ENCODE data around the gene WDR54.

The WDR54 gene

DNA sequence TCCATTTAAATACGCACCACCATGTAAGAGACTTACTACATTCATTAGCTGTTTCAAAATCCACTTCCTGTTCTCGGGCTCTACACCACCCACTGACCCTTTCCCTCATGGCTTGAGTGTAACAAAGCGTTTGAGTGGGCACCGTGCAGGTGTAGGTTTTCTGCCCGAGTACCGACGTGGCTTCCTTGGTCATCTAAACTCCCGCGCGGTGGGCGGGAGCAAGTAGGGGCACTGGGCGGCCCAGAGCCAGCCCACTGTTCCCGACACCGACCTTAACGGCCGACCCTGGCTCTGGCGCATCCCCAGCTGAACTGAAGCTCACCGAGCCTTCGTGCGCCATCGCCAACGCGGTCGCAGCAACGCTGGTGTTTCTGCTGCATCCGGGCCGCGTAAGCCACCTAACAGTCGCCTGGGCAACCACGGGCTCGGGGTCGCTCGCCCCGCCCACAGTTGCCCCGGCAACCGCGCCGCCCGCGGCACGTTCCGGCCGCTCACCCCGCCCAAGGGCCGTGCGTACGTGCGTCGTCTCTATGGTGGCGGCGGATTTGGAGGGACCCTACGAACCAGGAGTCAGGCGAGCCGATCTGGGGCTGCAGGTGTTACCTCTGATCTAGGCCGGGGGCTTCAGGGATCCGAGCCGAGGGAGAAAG, at the start of gene WDR54, which contains the start of gene C2orf81:
Gene WDR54, plus strand, starts transcription at position 510 of the 650 bp plus-strand sequence. CDS start 424 bp downstream, outside the sequence.
Gene C2orf81, minus strand, starts transcription at position 399 of the 650 bp plus-strand sequence. Its CDS starts 59 bp downstream, at position 340.
- DNase-seq, result peak; percentile 84

DNA sequence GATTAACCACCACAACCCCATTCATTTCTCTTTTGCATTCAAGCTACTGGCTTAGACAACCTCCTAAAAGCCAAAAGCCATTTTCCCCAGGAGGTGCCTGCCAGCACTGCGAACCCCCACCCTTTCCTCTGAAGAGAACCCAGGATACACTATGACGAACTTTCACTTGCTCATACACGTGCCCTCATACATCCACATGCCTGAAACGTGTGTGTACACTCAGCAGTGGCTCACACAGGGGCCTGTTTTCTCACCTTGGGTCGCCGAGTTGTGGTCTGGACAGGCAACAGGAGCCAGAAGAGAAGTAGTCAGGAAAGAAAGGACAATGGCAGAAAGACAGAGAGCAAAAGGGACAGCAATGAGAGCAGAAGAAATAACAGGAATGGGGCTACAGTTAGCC, 48.9 kb upstream of the WDR54 start:
- DNase-seq, result no peak

DNA sequence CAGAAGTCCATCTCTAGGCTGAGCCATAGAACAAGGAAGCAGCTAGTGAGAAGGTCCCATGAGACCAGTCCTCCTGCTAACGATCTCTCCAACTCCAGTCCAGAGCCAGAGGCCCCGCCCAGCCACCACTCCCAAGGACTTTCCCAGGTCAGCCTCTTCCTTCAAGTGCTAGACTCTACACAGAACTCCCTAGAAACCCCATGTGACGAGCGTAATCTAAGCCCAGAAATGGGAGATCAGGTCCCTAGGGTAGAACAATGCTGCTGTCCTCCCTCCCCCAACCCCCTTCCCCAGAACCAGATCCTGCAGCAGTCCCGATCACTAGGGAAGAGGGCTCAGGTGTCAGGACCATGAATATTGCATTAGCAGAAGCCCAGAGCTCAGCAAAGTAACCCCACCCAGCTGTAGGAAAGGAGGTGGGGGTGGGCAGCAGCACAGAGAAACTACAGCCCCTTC, 48.3 kb upstream of the WDR54 start:
- no peak for DNase-seq

DNA sequence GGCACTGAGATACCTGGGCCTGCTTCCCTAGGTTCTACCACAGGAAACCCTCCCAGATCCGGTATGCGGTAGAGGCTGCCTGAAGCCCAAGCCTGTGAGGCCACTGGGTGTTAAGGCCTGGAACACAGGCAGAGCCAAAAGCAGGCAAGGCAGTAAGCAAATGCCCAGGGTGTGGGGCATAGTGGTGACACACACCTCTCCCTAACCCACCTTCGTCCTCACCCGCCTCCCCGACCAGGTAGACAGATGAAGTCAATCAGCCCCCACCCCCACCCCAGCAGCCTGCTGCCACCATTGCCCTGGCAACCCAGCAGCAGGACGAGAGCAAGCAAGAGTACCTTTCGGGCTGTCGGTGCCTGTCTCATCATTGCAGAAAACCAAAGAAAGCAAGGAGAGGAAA, 47.5 kb upstream of the WDR54 start:
- DNase-seq, result no peak

GRCh38 chr2:74374509-74375205, 46.9 kb upstream of the WDR54 start:
- peak; percentile 9 for DNase-seq

- DNase-seq, result no peak
Measured at GRCh38 chr2:74375838-74376237, 45.7 kb upstream of the WDR54 start.

DNA sequence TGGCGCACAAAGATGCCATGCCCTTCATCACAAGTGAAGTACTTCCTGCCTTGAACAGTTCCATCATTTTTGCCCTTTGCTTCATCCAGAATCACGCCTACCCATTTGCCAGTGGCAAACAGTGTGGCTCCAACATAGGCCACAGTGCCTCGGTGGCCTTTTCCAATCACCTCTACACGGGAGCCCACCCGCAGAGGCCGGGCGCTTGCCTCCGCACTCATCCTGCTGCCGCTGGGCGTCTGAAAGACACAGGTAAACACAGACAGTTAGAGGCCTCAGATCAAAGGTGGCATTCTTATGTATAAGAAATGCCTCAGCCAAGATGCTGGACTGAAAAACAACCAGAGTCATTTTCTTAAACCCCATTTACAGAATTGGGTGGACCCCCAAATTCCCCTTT, 43.5 kb upstream of the WDR54 start:
- DNase-seq, result no peak

GRCh38 chr2:74379851-74380789, 41.4 kb upstream of the WDR54 start, which contains the start of gene DCTN1:
Gene DCTN1, minus strand, starts transcription at chr2:74380311. Its CDS starts 274 bp downstream, at chr2:74380037.
- DNase-seq, result peak; percentile 25

GRCh38 chr2:74381751-74382150, 39.8 kb upstream of the WDR54 start:
- DNase-seq, result no peak

DNA sequence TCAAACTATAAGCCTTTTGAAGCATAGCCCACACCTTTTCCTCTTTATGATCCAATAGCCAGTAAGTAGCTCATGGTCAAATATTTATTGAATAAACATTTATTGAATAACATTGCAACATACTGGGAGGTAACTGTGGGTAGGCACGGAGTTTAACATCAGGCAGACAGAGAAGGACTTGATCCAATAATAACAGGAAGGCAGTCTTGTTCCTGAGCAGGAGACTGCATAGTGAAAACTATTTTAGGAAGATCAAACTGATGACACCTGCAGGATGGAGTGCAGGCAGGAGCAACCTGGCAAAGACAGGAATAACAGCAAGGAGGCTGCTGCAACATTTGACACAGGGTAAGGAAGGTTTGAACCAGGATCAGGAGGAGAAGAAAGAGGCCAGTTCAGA, 38.3 kb upstream of the WDR54 start:
- no peak for DNase-seq

- DNase-seq, result no peak
Measured at GRCh38 chr2:74384051-74384450, 37.5 kb upstream of the WDR54 start.

GRCh38 chr2:74385396-74385795, 36.1 kb upstream of the WDR54 start:
- DNase-seq, result no peak

GRCh38 chr2:74387346-74387745, 34.2 kb upstream of the WDR54 start:
- no peak for DNase-seq

- DNase-seq, result no peak
Measured at GRCh38 chr2:74390606-74391005, 30.9 kb upstream of the WDR54 start.

DNA sequence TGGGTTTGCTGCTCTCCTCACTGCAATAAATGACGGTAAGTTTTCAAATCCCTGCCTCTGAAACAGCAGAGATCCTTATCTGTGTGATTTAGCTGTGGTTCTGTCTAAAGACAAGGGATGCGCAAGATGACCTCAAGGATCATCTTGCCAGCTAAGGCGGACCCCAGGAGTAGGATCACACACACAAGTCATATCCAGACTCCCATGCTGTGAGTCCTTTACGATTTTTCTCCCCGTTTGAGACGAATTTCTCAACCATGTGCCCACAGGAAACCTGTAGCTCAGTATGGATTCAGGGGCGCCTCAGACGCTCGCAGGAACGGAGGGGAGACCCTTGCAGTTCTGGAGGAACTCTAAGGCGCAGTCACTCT, 30.3 kb upstream of the WDR54 start:
- peak; percentile 33 for DNase-seq

DNA sequence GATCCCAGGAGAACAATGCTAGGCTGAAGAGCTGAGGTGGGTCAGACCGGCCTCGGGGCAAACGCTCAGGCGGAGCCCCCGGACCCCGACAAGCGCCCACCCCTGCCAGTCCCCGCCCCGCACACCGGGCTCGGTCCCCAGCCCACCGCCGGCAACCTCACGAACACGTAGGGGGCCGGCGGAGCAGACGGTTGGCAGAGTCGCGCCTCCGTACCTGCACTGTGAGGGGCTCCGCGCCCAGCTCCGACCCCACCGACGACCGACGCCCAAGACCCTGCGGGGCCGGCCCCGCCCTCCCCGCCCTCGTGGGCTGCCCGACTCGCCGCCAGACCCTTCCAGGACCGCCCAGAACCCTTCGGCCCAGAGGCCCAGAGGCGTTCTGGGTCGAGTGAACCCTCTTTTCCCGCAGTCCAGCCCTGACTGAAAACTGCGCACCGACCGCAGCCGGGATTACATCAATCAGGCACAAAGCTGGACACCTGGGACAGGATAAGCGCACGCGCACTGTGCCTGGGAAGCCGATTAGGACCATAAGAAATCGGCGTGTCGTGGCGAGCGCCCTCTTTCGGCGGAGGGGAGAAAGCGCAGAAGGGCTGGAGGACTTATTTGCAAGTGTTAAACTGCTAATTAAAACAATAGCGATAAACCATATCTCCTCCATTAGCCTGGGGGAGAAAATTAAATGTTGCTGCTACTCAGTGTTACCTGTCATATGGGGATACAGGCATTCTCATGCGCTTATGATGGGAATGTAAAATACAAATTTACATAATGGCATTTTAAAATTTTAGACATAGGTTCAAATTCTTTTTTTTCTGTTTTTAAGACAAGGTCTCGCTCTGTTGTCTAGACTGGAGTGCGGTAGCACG, 29.7 kb upstream of the WDR54 start:
- DNase-seq, result peak; percentile 96

DNA sequence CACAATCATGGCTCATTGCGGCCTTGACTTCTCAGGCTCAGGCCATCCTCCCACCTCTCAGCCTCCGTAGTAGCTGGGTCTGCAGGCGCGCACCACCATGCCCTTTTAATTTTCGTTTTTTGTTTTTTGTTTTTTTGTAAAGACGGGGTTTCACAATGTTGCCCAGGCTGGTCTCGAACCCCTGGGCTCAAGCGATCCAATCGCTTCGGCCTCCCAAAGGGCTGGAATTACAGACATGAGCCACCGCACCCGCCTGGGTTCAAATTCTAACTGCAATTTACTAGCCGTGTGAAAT, 29.1 kb upstream of the WDR54 start:
- no peak for DNase-seq

- no peak for DNase-seq
Measured at GRCh38 chr2:74393525-74393924, 28.0 kb upstream of the WDR54 start.

GRCh38 chr2:74396149-74396548, 25.4 kb upstream of the WDR54 start:
- DNase-seq, result no peak

DNA sequence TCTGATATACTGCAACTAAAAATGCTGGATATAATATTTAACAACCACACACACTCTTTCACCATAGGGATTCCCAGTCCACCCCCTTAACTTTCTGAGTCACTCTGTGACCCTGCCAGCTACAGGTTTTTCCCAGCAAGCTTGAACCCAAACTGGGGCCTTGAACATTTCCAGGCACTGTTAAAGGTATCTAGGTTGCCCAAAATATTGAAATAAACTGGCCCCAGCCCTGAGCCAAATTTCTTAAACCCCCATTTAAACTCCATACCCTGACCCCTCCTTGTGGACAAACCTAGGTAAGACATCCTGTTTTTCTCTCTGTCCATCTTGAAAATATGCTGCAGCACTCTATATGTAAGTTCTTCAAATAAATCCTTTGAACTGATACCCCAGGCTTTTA, 21.7 kb upstream of the WDR54 start:
- DNase-seq, result peak; percentile 68

DNA sequence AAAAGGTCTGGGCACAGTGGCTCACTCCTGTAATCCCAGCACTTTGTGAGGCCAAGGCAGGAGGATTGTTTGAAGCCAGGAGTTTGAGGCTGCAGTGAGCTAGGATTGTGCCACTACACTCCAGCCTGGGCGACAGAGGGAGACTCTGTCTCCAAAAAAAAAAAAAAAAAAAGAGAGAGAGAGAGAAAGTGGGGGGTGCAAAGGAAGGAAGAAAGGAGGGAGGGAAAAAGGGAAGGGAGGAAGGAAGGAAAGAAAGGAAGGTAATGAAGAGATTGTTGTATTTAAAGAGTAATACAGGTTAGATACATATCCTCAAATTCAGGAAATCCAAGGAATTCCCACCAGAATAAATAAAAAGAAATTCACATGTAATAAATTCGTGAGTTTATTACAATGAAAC, 19.6 kb upstream of the WDR54 start:
- no peak for DNase-seq

DNA sequence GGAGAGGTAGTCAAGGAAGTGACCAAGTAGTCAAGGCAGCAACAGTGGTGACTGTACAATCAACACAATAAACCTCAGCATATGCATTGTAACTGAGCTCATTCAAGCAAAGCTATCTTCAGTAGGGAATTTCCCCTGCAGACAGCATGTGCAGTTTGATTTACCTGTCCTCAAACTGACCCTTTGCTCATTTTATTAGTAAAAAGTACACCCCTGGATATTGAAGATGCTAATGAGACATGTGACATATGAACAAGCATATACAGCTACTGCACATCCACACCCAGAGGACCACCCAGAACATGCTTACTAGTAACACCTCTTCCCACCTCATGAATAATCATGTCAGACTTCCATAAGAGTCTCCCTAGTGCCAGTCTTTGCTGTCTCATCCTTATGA, 15.5 kb upstream of the WDR54 start:
- no peak for DNase-seq

- DNase-seq, result no peak
Measured at GRCh38 chr2:74407682-74408081, 13.8 kb upstream of the WDR54 start.
